ENCODE data around the gene DGKD.

GRCh38 chr2:233460726-233461441 lies 106.6 kb downstream of the DGKD start:
- TF ChIP-seq GATA3 (IDR thresholded peaks at IDR 0.05; ENCODE audit: low read depth, low read length) (no peak), GATA2 (IDR thresholded peaks at IDR 0.05; ENCODE audit: low read depth, low read length) (no peak)

All from SH-SY5Y (cell line).